Uterus (tissue), 4 donors: ENCODE data around the gene TAOK3. TPM values are rescaled to one million over a fixed set of nuclear protein-coding genes. Genes with fewer than 3 reads are reported as not detected.
"Not testable (repeated sequence)": the region's sequence is repeated elsewhere in the genome, so short reads cannot be mapped to it uniquely, and the experiment has no call there.

Experiments used
- DNase-seq, 2 donors: peaks; one replicate each; pipeline ENCODE4 v3.0.0-alpha.2; 2019 to 2020
- H3K27ac ChIP-seq, 2 donors: fragments of 200-600 bp; sonication (generic); 1 replicate in 1 of 2; 2 replicates in 1 of 2; pipeline ENCODE4 v1.5.1; 2016 to 2018
- H3K27me3 ChIP-seq, 2 donors: fragments of 200-600 bp; sonication (generic); one replicate each; pipeline ENCODE4 v1.5.1; 2018 to 2019; ENCODE audit warnings: control low read depth in 1 of 2
- H3K36me3 ChIP-seq, 2 donors: fragments of 200-600 bp; sonication (generic); one replicate each; pipeline ENCODE4 v1.5.1; 2019; ENCODE audit warnings: control low read depth in 1 of 2
- H3K4me1 ChIP-seq, 2 donors: fragments of 200-600 bp; sonication (generic); one replicate each; pipeline ENCODE4 v1.5.1; 2018 to 2019; ENCODE audit warnings: control low read depth in 1 of 2
- H3K4me3 ChIP-seq, 2 donors: fragments of 200-600 bp; sonication (generic); 1 replicate in 1 of 2; 2 replicates in 1 of 2; pipeline ENCODE4 v1.5.1; 2018 to 2019; ENCODE audit warnings: mild to moderate bottlenecking in 1 of 2
- H3K9me3 ChIP-seq, 2 donors: fragments of 200-600 bp; sonication (generic); one replicate each; pipeline ENCODE4 v1.5.1; 2019; ENCODE audit warnings: control low read depth in 1 of 2
- POLR2A ChIP-seq, 2 donors: fragments of 450-650 bp; IDR thresholded peaks; one replicate each; pipeline ENCODE4 v1.6.1; 2016; ENCODE audit warnings: antibody characterized with exemption in 2 of 2, mild to moderate bottlenecking in 1 of 2, moderate library complexity in 1 of 2
- intact Hi-C: fragments of 100-400 bp; cut with DNase I; formaldehyde crosslinking; loops from one replicate; pipeline ENCODE4 v1.15.1; 2023; ENCODE audit warnings: low total_unique reads
- total RNA-seq, 4 donors: library from RNA; depleted of rRNA in 3 of 4; stranded (reverse); fragments of >200 nt in 3 of 4; gene quantifications; one replicate each; pipeline versions ENCODE4 v1.1.0 to v1.2.4, GENCODE V29; 2014 to 2023
- TF ChIP-seq, protein P1 (sequence below), 4 experiments: fragments of 200-600 bp in 2 of 4; fragments of 450-650 bp in 2 of 4; sonication (generic) in 2 of 4; IDR thresholded peaks; one replicate each; pipeline ENCODE4 v1.5.1; 2016 to 2019; ENCODE audit warnings: antibody characterized with exemption in 4 of 4, mild to moderate bottlenecking in 2 of 4, moderate library complexity in 1 of 4
- donor health status: DM: yes; HTN: yes; CAD: no.

TAOK3 gene
- total RNA-seq, 4 donors from 2014 or later = 14.9 to 35.1 (median 24.8) TPM

DNA sequence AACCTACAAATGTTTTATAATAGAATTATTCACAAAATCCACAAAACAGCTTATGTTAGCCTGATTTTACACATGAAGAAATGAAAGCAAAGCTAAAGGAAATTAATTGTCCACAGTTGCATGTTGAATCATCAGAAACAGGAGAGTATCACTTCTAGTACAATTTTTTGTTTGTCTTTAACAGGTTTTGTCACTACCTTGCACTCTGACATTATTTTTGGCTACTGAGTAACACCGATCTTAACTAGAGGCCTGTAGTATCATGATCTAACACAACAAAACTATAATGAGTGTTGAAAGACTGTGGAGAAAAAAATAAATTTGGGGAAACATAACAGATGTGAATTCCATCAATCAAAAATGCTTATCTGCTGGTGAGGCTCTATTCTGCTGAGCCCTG lies 60.1 kb downstream of the TAOK3 start:
- intact Hi-C loops = no loop called here
- Histone ChIP-seq H3K4me3 (no peak overlapping the region), H3K36me3 (no peaks in the 10 kb centered on the region), H3K27ac (peak overlapping the region in 1 of 2 donors; percentile 1), H3K4me1 (no peaks in the 10 kb centered on the region), H3K27me3 (no peaks in the 10 kb centered on the region), H3K9me3 (no peaks in the 10 kb centered on the region)
- no peak for TF ChIP-seq POLR2A (IDR thresholded peaks at IDR 0.05)
- TF ChIP-seq, protein P1, sequence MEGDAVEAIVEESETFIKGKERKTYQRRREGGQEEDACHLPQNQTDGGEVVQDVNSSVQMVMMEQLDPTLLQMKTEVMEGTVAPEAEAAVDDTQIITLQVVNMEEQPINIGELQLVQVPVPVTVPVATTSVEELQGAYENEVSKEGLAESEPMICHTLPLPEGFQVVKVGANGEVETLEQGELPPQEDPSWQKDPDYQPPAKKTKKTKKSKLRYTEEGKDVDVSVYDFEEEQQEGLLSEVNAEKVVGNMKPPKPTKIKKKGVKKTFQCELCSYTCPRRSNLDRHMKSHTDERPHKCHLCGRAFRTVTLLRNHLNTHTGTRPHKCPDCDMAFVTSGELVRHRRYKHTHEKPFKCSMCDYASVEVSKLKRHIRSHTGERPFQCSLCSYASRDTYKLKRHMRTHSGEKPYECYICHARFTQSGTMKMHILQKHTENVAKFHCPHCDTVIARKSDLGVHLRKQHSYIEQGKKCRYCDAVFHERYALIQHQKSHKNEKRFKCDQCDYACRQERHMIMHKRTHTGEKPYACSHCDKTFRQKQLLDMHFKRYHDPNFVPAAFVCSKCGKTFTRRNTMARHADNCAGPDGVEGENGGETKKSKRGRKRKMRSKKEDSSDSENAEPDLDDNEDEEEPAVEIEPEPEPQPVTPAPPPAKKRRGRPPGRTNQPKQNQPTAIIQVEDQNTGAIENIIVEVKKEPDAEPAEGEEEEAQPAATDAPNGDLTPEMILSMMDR (IDR thresholded peaks at IDR 0.05) = no peak
- DNase-seq = no peak

DNA sequence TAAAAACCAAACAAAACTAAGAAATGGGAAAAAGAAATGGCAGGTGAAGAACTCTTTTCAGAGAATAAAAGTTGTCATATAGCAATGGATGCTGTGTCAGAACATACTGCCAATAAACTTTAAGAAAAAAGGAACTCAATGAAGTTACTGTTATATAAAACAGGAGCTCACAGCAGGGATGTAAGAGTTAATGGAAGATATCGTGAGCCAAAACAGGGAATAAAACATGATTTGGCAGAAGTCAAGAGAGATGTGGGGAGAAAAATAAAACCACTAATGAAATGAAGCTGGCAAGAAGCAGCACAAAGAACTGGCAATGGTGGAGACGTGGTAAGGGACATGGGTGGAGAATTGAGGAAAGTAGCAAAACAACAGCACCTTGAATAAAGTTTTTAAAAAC lies 61.0 kb downstream of the TAOK3 start:
- no peaks in the 10 kb centered on the region for H3K27me3 ChIP-seq
- H3K9me3 ChIP-seq = no peaks in the 10 kb centered on the region
- intact Hi-C loops = no loop called here
- TF ChIP-seq POLR2A (IDR thresholded peaks at IDR 0.05) = no peak
- TF ChIP-seq, protein P1 (IDR thresholded peaks at IDR 0.05) = no peak
- H3K4me3 ChIP-seq = no peak overlapping the region
- DNase-seq = no peak
- no peaks in the 10 kb centered on the region for H3K36me3 ChIP-seq
- no peaks in the 10 kb centered on the region for H3K4me1 ChIP-seq
- no peak overlapping the region for H3K27ac ChIP-seq

DNA sequence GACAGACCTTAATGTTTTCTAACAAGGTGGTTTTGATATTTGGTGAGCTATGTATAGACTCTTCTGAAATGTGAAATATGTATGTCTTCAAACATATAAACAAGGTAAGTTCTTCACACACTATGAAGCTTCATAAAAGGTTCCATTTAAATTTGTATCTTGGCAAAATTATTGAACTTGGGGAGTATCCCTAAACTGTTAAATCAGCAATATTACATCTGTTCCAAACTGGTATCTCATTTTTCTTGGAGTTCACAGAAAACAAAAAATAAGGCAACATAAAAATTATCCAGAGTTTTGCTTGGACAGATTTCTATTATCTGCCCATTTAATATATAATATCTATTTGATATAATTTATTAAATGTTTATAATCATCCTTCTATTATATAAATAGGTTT lies 62.4 kb downstream of the TAOK3 start:
- intact Hi-C loops = no loop called here
- Histone ChIP-seq H3K4me1 (no peaks in the 10 kb centered on the region), H3K4me3 (no peak overlapping the region), H3K9me3 (no peaks in the 10 kb centered on the region), H3K27me3 (no peaks in the 10 kb centered on the region), H3K27ac (no peak overlapping the region), H3K36me3 (no peaks in the 10 kb centered on the region)
- no peak for DNase-seq
- TF ChIP-seq POLR2A (IDR thresholded peaks at IDR 0.05) = no peak
- TF ChIP-seq, protein P1 (IDR thresholded peaks at IDR 0.05) = no peak

DNA sequence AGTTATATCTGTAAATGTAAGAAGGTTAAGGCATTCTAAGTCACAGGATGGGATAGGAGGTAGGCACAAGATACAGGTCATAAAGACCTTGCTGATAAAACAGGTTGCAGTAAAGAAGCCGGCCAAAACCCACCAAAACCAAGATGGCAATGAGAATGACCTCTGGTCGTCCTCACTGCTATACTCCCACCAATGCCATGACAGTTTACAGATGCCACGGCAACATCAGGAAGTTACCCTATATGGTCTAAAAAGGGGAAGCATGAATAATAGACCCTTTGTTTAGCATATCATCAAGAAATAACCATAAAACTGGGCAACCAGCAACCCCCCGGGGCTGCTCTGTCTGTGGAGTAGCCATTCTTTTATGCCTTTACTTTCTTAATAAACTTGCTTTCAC lies 64.7 kb downstream of the TAOK3 start:
- H3K27me3 ChIP-seq, H3K9me3 ChIP-seq, H3K4me3 ChIP-seq, intact Hi-C loops, H3K4me1 ChIP-seq, H3K36me3 ChIP-seq: not testable (repeated sequence)
- peak in 1 of 2 donors; percentile 25 for DNase-seq
- peak overlapping the region; percentile 74 to 85 for H3K27ac ChIP-seq

DNA sequence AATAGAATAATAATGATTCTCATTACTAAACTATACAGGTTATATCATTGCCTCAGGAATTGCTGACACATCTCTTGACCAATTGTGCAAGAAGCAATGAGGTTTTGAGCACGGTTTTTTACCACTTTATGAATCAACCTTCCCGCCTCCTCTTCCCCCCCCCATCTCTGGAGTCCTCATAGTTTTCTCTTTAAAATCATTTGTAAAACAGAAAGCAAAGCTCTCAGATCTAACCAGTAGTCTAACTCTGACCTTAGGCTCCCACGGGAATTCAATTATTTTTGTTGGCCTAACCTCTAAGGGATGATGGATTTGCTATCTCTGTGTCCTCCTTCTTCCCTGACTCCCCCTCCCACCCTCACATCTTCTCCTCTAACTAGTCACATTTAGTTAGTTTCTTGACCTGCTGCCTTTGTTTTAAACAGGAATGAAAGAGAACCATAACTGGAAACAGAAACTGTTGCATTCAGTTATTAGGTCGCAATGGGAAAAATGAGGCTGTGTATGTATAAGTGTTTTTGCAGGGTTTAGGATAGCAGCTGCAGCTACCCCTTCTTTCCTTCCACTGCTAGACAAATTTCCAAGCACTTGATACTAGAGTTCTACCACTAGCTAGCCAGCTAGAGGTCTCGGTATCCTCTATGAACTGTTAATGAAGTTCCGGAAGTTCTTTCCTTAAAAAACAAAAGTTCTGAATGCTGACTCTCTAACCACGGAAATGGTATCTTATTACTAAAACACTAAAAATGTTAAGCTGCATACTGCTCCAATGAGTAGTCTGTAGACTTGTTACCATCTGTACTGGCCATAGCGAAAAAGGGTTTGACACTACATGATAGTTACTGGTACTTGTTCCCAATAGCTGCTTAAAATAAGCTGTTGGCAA lies 65.4 kb downstream of the TAOK3 start:
- no peak for TF ChIP-seq POLR2A (IDR thresholded peaks at IDR 0.05)
- TF ChIP-seq, protein P1 (IDR thresholded peaks at IDR 0.05) = no peak
- Histone ChIP-seq H3K36me3 (no peaks in the 10 kb centered on the region), H3K9me3 (no peaks in the 10 kb centered on the region), H3K27me3 (no peaks in the 10 kb centered on the region), H3K4me1 (no peaks in the 10 kb centered on the region), H3K4me3 (peak overlapping the region in 1 of 2 donors; percentile 0), H3K27ac (peak overlapping the region; percentile 74 to 85)
- intact Hi-C loops = no loop called here
- peak; percentile 29 to 46 for DNase-seq
